Stimulated activated CD4-positive, alpha-beta T cell treated with anti-CD3 and anti-CD28 coated beads, Interleukin-1b, Interleukin-23, amount 100 ng/mL, for 1 hour (primary cell): ENCODE results near the gene TMEM205.
A peak's percentile ranks its signal among the peaks of the same experiment; 100 is the strongest.
"Not testable (repeated sequence)": the region's sequence is repeated elsewhere in the genome, so short reads cannot be mapped to it uniquely, and the experiment has no call there.

Source experiments
- DNase-seq, 2 donors: peaks; one replicate each; pipeline ENCODE4 v3.0.0-alpha.2; 2020; ENCODE audit warnings: low read depth in 2 of 2

Gene TMEM205

DNA sequence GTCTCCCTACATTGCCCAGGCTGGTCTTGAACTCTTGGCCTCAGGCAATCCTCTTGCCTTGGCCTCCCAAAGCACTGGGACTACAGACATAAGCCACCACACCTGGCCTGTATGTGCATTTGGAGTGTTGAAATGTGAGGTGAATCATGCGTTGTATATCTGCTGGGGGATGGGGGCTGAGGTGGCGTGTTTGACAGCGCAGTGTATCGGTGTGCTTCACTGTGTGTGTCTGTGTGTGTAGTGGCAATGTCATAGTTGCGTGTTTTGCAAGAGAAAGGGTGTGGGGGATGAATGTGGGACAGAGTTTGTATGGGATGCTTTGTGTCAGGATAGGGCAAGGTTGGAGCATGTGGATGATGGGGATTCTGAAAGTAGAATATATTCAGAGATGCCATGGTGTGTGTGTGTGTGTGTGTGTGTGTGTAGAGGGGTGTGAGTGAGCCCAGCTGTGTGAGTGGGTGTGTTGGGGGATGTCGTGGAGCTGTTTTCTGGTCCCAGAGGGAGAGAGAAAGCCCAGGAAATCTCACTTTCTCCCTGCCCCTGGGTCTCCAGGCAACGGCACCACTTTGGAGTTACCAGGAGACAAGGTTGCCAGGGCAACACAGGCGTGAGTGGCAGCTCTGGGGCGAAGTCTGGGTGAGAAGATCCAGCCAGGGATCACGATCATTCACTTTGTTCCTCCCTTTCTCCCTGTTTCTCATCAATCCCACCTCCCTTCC lies 27.3 kb upstream of the TMEM205 start:
- no peak for DNase-seq

GRCh38 chr19:11370744-11371143 lies 24.7 kb upstream of the TMEM205 start:
- DNase-seq: no peak

DNA sequence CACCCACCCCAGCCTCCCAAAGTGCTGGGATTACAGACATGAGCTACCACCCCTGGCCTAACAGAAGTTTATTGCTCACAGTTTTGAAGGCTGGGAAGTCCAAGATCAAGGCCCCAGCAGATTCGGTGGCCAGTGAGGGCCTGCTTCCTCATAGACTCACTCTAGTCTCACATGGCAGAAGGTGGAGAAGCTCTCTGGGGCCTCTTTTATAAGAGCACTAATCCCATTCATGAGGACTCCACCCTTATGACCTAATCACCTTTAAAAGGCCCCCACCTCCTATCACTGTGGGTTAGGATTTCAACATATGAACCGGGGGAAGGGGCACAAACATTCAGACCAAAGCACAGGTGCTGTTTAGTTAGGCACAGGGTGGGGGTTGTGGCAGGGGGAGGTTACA lies 21.5 kb upstream of the TMEM205 start:
- DNase-seq: no peak

GRCh38 chr19:11365557-11366117 lies 19.6 kb upstream of the TMEM205 start:
- no peak for DNase-seq

- DNase-seq: no peak
Observed at GRCh38 chr19:11364935-11365334, 18.9 kb upstream of the TMEM205 start.

GRCh38 chr19:11364296-11364904 lies 18.3 kb upstream of the TMEM205 start:
- no peak for DNase-seq

DNA sequence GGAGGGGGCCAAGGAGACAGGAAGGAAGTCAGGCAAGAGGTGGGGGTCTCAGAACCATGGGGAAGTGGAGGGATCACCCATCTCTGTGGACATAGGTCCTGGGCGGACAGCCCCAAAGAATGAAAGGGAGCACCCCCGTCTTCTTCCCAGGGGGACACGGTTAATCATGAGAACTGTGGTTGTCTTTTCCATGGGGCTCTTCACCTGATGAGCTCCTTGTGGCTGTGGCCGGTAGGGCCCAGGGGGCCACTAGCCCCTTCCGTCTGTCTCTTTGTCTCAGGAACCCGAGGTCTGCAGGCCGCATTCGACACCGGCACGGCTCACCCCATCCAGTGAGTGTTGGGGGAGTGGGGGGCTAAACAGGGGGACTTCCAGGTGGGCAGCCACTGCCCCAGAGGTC lies 17.8 kb upstream of the TMEM205 start:
- DNase-seq: no peak

- DNase-seq: no peak
Observed at GRCh38 chr19:11361771-11362731, 16.0 kb upstream of the TMEM205 start.

- DNase-seq: no peak
Observed at GRCh38 chr19:11361037-11361770, 15.1 kb upstream of the TMEM205 start.

DNA sequence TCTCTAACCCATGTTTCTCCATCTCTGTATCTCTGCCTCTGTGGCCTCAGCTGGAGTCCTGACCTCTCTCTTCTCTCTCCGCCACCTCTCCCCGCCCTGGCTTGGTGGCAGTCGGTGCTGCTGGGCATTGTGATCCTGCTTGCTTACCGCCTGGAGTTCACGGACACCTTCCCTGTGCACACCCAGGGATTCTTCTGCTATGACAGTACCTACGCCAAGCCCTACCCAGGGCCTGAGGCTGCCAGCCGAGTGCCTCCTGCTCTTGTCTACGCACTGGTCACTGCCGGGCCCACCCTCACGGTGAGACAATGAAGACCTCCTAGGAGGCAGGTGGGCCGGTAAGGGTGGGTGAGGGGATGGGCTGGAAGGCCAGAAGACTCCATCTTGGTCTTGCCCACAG lies 13.4 kb upstream of the TMEM205 start:
- no peak for DNase-seq

DNA sequence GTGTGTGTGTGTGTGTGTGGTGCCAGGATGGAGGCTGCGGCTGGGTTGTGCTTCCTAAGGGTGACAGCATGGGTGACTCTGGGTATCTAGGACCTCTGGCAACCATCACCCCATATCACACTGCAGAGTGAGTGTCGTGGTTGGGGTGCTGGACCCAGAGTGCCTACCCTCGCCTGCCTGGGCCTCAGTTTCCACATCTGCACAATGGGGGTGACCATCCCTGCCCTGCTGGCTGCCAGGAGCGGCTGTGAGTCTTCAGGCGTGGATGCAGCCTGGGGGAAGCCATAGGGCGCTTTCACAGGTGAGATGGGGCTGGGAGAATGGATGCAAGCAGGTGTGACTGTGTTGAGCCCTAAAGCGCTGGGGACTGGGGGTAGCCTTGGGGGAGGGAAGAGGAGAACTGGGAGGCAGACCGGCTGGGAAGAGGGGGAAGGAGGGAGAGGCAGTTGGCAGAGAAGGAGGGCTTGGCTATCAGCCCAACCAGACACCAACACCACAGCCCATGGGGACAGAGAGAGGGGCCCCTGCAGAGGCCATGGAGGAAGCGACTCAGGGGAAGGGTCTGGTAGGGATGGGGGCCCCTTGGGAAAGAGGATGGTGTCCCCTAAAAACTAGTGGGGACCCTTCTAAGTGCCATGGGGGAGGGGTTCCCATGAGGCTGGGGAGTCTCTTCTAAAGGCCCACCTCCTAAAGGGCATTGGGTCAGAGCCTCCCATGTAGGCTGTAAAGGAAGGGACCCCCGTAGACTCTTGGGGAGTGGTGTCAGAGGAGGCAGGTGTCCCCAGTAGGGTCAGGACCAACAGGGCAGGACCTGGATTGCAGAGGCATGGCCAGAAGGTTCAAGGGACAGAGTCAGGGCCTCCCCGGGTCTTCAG lies 10.8 kb upstream of the TMEM205 start:
- DNase-seq: no peak

DNA sequence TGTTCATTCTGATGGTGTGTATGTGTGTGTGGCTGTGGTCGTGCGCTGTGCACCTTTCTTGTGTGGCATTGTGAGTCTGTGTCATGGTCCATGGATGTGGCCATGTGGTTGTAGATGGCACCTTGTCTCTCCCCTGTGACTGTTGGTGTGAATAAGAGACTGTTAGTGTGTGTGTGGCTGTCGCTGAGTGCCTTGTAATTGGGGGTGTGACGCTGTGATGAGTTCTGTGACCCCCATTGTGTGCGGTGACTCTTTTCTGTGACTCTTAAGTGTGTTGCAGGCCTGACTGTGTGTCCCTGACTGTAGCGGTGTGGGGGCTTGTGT lies 10.0 kb upstream of the TMEM205 start:
- no peak for DNase-seq

- DNase-seq: peak; percentile 57 to 77
Observed at GRCh38 chr19:11355160-11356073, 9.3 kb upstream of the TMEM205 start, which contains the start of gene PLPPR2. PLPPR2 (plus strand) TSS chr19:11355432; CDS start chr19:11357674, 2,242 bp downstream.

DNA sequence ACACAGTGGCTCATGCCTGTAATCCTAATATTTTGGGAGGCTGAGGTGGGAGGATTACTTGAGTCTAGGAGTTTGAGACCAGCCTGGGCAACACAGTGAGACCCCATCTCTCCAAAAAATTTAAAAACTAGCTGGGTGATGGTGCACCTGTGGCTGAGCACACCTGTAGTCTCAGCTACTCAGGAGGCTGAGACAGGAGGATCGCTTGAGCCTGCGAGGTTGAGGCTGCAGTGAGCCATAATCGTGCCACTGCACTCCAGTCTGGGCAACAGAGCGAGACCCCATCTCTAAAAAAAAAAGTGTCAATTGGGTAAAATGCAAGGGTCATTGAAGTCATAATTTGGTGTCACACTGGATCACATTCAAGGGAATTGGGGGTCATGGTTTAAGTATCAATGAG lies 8.0 kb upstream of the TMEM205 start:
- DNase-seq: not testable (repeated sequence)

DNA sequence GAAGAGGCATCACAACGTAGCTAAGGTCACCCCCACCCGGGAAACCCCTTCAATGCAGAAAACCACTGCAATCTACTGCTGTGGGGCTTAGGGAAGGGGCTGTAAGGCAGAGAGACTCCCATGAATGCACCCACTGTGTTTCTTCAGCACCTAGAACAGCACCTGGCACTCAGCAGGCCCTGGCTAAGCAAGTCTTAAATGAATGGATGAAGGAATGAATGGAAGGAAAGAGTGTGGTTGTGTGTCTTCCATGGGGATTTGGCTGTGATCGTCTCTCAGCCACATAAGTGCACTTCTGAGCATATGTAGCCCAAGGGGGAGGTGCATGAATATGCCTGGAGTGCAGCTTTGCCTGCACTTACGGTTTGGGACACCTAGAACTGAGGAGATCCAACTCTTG lies 3.1 kb upstream of the TMEM205 start:
- no peak for DNase-seq

GRCh38 chr19:11347546-11348039 lies 1.5 kb upstream of the TMEM205 start:
- no peak for DNase-seq

DNA sequence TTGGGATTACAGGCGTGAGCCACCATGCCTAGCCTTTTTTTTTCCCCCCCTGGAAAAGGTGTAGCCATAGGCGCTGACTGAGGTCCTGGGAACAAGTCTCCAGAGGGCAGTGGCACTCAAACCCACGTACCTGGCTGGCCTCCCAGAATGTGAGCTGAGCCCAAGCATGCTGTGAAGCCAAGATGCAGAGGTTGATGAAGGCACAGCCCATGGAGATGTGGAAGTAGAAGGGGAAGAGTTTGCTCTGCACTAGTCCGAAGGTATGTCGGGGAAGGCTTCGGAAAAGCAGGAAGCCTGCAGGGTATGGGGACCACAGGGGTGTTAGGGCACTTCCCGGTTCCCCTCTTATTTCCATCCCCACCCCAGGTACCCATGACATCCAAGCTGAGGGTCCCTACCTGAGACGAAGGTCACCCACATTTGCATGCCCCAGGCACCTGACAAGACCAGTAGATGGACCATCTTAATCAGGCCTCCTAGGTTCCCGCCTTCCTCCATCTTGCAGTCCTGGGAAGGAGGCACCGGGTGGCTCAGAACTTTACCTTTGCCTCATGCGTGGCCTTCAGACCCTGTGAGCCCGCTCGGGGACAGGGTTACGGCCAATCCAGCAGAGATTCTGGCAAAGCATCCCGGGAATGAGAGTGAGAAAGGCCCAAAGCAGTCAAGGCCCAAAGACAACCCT lies 805 bp downstream of the TMEM205 start:
- DNase-seq: no peak

DNA sequence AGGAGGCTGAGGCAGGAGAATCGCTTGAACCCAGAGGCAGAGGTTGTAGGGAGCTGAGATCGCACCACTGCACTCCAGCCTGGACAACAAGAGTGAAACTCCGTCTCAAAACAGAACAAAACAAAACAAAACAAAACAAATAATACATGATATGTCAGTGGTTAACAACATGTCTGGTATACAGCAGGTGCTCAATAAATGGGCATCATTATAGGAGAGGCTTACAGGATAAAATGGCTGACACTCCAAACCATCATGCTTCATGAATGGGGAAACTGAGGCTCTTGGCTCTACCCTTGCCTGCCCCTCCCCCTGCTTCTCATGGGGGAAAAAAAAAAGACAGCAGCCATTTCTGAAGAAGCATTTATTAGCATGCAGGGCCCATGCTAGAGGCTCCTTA lies 3.6 kb downstream of the TMEM205 start:
- no peak for DNase-seq

GRCh38 chr19:11340099-11340467 lies 6.0 kb downstream of the TMEM205 start:
- DNase-seq: not testable (repeated sequence)
